Stimulated activated CD4-positive, alpha-beta T cell treated with anti-CD3 and anti-CD28 coated beads, Interleukin-4, amount 100 ng/mL, for 24 hours (primary cell): Measurements from ENCODE around the gene PEF1.
A peak's percentile ranks its signal among the peaks of the same experiment; 100 is the strongest.

Experiments used
- DNase-seq: peaks from one replicate; pipeline ENCODE4 v3.0.0-alpha.2; 2020

The PEF1 gene

DNA sequence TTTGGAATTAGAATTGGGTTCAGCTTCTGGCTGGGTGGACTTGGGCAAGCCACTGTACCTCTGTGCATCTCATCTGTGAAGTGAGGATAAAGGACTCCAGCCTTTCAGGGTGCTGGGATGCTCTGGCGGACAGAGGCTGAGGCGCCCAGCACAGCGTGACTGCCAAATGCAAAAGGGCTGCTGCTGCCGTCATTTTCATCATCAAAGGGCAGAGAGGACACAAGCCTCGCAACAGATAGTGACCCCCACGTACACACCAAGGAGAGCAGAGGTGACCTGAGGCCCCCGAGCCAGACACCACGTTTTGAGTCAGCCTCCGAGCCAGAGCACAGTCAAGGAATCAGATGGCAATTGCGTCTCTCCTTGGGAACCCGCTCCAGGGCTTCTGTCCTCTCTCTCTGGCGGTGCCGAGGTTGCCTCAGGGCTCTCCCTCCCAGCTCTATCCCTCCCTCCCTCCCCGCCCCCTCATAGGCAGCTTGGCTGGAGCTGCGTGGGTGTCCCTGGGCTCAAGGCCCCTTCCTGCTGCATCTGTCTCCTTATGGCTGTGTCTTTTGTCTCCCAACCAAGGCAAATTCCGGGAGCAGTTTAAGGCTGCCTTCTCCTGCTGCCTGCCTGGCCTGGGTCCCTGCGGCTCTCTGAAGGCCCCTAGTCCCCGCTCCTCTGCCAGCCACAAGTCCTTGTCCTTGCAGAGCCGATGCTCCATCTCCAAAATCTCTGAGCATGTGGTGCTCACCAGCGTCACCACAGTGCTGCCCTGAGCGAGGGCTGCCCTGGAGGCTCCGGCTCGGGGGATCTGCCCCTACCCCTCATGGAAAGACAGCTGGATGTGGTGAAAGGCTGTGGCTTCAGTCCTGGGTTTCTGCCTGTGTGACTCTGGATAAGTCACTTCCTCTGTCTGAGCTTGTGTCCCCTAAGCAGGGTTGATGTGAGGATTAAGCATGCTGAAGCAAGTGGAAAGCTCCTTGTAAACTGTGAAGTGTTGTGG is 18.2 kb downstream of the PEF1 start:
- DNase-seq = no peak

DNA sequence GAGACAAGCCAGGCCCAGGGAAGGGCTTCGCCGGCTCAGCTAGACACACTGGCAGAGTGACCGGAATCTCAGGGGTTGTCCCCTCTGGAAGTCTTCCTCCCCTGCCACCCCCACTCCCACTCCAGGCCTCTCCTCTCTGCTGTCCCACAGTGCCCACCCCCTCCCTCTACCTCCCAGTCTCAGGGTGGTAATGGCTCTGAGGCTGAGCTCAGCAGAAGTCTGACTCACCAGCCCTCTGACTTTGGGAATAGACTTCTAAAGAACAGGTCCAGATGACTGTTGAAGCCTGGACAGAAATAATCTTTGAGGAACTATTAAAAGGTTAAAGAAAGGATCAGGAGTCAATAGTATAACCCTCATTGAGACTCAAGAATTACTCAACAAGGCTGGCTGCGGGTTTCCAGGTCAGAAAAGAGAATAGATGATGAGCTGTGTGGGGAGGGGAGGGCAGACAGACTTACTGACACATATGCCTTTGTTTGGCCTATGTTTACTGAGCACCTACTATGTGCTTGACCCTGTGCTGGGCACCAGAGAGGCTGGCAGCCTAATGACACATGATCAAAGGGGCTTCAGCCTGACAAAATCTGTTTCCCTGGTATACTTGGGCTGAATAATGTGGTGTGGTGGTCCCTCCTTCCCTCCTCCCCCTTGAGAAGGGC is 19.0 kb downstream of the PEF1 start:
- DNase-seq = no peak

DNA sequence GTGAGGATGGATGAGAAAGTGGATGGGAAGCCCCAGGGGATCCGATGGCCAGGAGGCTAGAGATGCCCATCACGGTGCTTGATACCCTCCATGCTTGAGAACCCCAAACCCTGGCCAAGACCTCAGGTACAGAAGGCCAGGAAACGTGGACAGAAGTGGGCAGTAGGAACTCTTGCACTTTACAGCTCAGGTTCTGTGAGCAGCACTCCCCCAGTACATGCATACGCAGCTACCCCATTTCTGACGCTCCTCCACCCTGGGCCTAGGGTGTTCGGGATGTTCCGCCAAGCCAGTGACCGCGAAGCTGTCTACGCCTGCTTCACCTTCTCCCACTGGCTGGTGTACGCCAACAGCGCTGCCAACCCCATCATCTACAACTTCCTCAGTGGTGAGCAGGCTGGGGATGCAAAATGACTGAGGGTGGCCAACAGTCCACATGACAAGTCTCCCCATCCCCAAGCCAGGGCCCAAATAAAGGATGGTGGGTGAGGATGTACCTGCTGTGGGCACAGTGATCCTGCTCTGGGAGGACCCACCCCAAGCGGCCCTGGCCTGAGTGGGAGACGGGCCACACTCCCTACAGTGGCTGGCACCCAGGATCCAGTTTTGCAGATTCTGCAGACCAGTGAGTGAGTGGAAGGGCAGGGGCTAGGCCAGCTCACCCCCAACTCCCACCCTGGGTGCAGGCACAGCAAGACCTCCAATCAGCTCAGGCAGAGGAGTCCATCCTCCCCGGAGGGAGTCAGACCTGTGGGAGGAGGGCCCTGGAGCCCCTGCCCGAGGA is 19.8 kb downstream of the PEF1 start:
- no peak for DNase-seq

DNA sequence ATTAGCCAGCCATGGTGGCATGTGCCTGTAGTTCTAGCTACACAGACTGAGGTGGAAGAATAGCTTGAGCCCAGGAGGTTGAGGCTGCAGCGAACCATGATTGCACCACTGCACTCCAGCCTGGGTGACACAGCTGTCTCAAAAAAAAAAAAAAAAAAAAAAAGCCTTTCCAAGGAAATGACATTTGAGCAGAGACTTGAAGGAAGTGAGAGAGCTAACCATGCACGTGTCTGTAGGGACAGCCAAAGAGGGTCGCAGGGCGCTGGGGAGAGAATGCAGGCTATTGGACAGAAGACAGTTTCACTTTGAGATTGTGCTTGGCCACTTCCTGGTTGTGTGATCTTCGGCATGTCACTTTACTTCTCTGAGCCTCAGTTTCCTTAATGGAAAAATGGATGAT is 20.4 kb downstream of the PEF1 start:
- DNase-seq = no peak

DNA sequence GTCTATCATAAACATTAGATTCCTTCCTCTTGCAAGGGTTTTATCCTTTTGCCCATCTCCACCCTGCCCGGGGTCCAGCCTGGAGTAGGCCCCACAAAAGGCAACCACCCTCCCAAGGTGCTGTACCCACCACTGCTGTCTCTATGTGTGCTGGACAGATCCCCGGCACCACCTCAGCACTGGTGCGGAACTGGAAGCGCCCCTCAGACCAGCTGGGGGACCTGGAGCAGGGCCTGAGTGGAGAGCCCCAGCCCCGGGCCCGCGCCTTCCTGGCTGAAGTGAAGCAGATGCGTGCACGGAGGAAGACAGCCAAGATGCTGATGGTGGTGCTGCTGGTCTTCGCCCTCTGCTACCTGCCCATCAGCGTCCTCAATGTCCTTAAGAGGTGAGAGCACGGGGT is 21.3 kb downstream of the PEF1 start:
- no peak for DNase-seq

DNA sequence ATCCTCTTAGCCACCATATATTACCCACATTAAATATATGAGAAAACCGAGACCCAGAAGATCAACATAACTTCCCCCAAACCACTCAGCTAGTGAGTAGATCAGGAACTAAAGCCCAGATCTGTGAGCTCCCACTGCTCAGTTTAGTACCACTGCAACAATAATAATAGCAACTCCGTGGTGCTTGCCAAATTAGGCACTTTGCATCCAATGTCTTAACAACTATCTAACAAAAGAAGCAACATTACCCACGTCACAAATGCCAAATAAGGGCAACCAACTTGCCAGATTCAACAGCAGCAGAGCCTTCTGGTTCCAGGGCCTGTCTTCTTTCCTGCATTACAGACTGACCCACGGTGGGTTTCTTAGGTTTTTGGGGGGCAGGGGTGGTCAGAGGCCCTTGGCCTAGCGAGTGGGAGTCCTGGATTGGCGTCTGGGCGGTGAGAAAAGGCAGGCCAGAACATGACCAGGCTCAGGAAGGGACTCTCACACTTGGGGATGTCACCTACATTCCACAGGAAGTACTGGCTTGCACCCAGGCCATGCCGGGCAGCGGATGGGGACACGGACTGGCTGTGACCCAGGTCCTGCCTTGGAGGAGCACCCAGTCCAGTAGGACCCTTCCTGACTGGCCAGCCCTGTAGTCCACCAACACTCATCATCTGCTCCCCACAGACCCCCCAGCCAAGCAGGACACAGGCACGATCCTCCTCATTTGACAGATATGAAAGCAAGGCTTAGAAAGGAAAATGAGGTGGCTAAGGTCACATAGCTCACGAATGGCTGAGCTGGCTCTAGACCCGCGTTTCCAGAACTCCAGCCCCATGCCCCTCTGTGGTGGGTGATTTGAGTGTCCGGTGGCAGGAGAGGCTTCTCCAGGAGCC is 22.6 kb downstream of the PEF1 start:
- DNase-seq = no peak

DNA sequence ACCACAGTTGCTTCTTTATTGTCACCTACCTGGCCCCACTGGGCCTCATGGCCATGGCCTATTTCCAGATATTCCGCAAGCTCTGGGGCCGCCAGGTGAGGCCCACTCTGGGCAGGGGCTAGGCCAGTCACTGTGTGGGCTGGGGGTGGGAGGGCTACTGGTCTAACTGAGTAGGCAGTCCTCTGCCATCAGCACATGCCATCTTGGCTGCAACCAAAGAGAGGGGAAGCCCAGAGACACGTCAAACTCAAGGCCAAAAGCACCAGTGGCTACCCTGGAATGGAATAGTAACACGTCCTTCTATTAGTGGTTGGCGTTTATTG is 23.2 kb downstream of the PEF1 start:
- DNase-seq = no peak

DNA sequence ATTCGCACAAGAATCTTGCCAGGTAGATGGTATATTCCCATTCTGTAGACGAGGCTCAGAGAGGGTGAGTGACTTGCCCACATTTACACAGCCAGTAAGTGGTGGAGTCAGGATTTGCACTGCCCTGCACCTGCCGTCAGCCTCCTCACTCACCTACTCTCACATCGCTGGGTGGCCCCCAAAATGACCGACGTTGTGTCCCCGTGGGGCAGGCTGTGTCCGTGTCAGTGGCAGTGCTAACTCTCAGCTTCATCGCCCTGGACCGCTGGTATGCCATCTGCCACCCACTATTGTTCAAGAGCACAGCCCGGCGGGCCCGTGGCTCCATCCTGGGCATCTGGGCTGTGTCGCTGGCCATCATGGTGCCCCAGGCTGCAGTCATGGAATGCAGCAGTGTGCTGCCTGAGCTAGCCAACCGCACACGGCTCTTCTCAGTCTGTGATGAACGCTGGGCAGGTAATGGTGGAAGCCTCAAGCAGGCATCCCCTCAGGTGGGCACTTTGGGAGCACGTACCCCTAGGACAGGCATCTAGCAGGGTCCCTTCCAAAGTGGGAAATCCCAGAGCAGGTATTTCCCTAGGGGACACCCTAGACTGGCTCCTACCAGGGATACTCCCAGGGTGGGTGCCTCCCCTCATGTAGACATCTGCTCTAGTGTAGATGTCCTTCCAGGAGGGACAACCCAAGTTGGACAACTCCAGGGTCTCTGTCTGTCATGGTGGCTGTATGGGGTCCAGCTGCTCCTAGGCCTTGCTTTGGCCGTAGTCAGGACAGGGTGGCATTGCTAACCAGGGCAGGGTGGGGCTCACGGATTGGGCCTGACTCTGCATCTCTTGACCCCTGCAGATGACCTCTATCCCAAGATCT is 23.8 kb downstream of the PEF1 start:
- DNase-seq = no peak

DNA sequence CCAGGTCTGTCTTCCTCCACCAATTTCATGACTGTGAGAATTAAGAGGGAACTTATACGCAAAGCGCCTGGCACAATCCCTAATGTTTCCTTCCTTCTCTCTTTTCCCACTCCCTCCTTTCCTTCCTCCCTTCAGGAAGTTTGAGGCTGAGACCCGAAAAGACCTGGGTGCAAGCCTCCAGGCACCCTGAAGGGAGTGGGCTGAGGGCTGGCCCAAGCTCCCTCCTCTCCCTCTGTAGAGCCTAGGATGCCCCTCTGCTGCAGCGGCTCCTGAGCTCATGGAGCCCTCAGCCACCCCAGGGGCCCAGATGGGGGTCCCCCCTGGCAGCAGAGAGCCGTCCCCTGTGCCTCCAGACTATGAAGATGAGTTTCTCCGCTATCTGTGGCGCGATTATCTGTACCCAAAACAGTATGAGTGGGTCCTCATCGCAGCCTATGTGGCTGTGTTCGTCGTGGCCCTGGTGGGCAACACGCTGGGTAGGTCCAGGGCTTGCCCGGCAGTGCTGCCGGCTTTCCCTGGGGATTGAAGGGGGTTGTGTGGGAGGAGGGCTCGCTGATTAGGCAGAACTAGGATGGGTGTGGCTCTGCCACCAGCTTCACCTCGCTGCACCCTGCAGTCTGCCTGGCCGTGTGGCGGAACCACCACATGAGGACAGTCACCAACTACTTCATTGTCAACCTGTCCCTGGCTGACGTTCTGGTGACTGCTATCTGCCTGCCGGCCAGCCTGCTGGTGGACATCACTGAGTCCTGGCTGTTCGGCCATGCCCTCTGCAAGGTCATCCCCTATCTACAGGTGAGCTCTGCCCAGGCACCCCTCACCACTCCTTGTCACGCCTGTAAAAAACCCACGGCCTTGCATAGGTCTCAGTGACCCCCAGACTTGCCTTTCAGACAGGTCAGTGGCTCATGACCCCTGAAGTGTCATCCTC is 25.5 kb downstream of the PEF1 start:
- no peak for DNase-seq

DNA sequence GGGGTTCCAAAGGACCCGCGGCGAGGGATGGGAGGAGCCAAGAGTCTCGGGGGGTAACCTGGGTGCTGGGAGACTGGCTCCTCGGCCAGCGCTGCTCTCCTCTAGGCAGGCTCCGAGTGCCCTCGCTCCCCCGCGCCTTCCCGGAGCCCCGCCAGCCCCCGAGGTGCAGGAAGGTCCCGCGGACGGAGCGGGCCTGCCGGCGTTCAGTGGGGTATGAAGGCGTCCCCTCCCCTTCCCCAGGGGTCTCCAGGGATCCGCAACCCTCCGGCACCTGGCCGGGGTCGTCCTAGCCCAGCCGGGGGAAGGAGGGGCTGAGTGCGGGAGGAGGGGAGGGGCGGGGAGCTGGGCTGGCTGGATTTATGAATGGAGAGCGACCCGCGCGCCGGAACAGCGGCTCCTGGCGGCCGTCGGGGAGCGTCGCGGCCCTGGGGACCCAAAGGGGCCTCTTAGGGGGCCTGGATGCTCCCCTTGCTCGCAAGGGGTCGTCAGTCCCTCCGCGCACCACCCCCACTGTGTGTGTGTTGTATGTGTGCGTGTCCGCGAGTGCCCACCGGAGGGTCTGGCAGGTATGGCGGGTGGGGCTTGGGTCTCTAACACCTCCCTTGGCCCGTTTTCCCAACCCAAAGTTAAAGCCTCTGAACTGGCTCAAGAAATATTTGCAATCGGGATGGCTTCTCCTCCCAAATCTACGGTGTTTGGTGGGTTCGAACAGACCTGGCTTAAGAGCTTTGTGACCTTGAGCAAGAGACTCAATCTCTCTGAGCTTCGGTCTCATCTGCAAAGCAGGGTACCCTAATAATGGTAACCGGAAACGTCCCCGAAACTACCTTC is 26.5 kb downstream of the PEF1 start:
- peak; percentile 40 for DNase-seq

DNA sequence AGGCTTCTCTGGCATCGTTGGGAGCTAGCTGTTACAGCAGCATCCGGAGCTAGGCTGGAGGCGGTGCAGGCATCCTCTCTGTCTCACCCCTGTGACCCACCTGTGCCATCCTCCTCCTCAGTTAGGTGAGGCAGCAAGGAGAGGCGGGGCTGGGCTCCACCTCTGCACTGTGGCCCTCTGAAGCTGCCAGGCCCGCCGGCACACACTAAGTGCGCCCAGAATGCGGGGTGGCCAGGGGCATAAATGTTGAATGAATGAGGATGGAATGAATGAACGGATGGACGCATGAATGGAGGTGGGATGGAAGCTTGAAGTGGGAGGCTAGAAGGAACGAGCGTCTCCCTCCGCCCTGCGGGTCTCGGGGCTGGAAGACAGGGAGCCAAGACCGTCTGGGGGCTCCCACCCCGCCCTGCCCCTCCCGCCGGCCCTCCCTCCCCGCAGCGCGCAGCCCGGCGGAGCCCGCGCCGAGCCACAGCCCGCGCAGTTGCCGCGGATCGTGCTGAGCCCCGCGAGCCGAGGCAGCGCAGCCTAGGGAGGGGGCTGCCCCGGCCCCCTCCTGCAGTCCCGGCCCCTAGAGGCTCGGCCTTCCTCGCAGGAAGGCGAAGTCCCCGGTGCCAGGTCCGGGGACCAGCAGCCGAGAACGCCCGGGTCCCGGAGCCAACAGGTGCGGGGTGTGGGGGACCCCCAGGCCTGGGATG is 27.3 kb downstream of the PEF1 start, which contains the start of gene HCRTR1:
Gene HCRTR1, plus strand, starts transcription at position 472 of the 698 bp plus-strand sequence. CDS start 1,504 bp downstream, outside the sequence.
- DNase-seq = no peak

DNA sequence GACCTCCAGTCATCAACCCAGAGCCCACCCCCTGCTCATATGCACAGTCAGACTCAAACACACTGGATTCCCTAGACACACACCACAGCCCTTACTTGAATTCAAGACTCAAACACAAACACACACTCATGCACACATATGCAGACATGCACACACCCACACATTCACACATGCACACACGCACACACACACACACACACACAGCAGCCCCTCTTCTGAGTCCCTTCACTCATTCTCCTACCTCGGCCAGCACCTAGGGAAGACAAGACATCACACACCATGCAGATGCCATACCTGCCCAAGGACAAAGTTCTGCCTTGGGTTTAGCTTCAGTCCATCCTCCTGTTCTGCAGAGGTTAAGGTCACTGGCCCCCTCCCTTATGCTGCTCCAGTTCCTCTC is 28.7 kb downstream of the PEF1 start:
- DNase-seq = no peak

DNA sequence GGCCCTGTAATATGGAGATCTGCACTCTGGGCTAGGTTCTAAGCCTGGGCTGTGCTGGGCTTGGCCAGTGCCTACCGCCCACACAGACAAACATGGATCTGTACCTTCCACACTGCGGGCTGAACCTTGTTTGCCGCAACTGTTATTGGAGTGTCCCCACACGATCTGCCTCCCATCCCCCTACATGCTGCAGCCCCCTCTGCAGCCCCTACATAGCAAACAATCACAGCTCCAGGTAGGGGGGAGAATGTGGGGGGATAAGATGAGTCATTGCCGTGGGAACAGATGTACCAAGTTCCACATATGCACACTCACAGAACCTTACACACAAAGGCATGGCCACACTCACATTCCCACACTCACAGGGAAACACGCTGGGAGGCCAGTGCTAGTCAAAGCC is 29.3 kb downstream of the PEF1 start:
- DNase-seq = no peak

DNA sequence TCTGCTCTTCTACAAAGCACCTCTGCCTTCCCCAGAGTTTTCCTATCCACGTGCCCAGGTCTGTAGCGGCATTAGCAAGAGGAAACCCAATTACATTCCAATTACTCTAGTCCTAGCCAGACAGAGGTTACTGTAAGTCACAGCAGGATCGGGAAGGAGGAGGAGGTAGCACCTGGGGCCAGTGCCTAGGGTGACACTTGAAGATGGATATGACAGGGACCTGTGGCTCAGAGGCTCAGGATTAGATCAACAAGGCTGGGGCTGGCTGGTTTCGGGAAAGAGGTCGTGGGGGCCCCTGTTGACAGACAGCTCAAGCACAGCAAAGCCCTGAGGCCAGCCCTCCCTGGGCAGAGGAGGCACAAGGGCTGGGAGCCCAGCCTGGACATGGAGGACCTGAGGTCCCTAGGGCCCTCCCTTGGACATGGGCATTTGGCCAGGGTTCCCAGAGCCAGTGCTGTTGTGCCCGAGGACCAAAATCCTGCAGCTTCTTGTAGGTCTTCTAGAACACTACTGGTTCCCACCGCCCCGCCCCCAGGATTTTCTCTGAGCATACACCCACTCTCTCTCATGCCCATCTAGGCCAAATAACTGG is 30.2 kb downstream of the PEF1 start:
- DNase-seq = no peak

DNA sequence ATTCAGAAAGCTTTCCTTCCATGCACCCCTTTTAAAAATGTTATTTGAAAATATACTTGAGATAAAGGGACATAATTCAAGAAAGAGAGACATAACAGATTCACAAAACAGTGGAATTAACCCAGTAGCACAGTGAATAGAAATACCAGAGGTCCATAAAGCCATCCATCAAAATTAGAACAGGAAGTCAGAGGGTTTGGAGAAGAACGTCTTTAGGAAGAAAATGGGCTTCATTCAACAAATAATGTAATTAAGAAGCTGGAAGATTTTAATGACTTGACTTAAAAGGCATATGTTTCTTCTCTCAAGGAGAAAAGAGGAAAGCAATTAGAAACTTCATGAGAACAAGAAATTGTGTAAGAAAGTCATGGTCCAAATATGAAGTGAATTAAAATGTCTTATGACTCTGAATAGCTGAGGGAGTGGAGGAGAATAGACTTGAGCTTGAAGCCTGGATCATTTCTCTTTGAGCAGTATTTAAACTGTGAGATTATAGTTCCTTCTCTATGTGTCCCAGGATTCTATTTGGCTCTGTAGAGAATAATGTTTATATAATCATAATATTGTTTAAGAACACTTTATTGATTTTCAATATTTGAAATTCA is 35.1 kb downstream of the PEF1 start:
- no peak for DNase-seq

DNA sequence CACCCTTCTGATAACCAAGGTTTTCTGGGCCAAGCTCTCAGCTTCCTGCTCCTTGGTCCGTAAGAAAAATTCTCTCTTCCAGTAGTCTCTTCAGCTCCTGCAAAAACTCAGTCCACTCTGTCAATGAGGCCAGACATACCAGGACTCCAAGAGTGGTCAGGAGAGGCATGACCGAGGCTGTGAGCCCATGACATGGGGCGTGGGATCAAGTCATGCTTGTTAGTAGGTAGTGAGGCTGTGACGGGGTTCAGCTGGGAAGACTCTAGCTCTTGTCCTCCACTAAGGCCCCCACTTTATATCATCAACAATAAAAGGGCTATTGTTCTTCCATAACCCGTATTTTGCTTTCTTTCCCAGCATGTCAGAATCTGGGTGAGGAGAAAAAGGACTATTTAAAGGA is 37.3 kb downstream of the PEF1 start:
- no peak for DNase-seq

DNA sequence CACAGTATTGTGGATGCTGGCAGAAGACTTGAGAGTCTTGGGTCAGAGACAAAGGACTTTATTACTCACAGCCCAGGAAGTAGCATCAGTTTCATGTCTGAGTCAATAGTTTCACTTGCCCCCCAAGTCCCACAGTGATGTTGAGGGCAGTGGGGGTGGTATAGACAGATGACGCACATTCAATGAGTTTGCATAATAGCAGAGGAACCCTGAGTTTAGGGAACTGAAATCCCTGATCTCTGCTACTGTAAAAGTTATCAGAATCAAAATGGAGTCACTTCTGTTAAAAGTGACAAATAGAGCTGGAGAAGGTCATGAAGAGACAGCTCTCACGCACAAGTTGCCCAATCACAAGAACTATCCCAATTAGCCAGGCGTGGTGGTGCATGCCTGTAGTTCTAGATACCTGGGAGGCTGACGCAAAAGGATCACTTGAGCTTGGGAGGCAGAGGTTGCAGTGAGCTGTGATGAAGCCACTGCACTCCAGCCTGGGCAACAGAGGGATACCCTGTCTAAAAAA is 38.7 kb downstream of the PEF1 start:
- DNase-seq = peak; percentile 56

DNA sequence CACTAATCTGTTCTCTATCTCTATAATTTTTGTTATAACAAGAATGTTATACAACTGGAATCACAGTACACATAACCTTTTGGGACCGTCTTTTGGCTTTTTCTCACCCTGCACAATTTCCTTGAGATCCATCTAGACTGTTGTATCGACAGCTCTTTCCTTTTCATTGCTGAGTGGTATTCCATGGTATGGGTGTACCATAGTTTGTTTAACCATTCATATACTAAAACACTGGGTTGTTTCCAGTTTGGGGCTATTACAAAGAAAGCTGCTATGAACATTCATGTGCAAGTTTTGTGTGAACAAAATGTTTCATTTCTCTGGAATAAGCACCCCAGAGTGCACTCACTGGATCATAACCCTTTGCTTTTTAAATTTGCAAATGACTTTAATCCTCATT is 42.6 kb downstream of the PEF1 start:
- DNase-seq = no peak
